Kidney epithelial cell (primary cell): ENCODE measurements around the gene GBGT1. TPM values are rescaled to one million over a fixed set of nuclear protein-coding genes. Genes with fewer than 3 reads are reported as not detected.
A peak's percentile ranks its signal among the peaks of the same experiment; 100 is the strongest.

Experiments used
- DNase-seq: peaks from one replicate; pipeline ENCODE4 v3.0.0-alpha.2; 2010; ENCODE audit warnings: low read depth
- H3K27me3 ChIP-seq: 2 replicates; pipeline ENCODE4 v1.6.0; 2011; ENCODE audit warnings: low read length; ENCODE audit not compliant: control insufficient read depth, insufficient read depth
- H3K36me3 ChIP-seq: 2 replicates; pipeline ENCODE4 v1.5.1; 2011; ENCODE audit warnings: low read length; ENCODE audit not compliant: control insufficient read depth, insufficient read depth
- H3K4me3 ChIP-seq: 2 replicates; pipeline ENCODE4 v1.5.1; 2011; ENCODE audit warnings: low read depth, mild to moderate bottlenecking, control low read depth, low read length
- total RNA-seq: library from RNA; depleted of rRNA; stranded (reverse); fragments of >200 nt; gene quantifications from 2 replicates; pipeline ENCODE4 v1.2.3, GENCODE V29; 2015
- TF ChIP-seq, protein P1 (sequence below): IDR thresholded peaks from 2 replicates; pipeline ENCODE4 v1.5.1; 2011; ENCODE audit warnings: mild to moderate bottlenecking, moderate library complexity, low read length, control low read depth, inconsistent platforms; ENCODE audit not compliant: insufficient read depth, poor library complexity, severe bottlenecking

GBGT1 gene
- total RNA-seq, 1 donor from 2014 or later, result 12.4 TPM

- TF ChIP-seq, protein P1, sequence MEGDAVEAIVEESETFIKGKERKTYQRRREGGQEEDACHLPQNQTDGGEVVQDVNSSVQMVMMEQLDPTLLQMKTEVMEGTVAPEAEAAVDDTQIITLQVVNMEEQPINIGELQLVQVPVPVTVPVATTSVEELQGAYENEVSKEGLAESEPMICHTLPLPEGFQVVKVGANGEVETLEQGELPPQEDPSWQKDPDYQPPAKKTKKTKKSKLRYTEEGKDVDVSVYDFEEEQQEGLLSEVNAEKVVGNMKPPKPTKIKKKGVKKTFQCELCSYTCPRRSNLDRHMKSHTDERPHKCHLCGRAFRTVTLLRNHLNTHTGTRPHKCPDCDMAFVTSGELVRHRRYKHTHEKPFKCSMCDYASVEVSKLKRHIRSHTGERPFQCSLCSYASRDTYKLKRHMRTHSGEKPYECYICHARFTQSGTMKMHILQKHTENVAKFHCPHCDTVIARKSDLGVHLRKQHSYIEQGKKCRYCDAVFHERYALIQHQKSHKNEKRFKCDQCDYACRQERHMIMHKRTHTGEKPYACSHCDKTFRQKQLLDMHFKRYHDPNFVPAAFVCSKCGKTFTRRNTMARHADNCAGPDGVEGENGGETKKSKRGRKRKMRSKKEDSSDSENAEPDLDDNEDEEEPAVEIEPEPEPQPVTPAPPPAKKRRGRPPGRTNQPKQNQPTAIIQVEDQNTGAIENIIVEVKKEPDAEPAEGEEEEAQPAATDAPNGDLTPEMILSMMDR, result peak; percentile 99
- Histone ChIP-seq H3K4me3 (peak overlapping the region; percentile 88), H3K36me3 (no peaks in the 10 kb centered on the region), H3K27me3 (no peaks in the 10 kb centered on the region)
- no peak for DNase-seq
These were observed 16.1 kb downstream of the GBGT1 start for GRCh38 chr9:133147412-133148198.

GRCh38 chr9:133146746-133147411 is 16.8 kb downstream of the GBGT1 start:
- no peak for DNase-seq
- TF ChIP-seq, protein P1, result no peak
- Histone ChIP-seq H3K27me3 (no peaks in the 10 kb centered on the region), H3K36me3 (no peaks in the 10 kb centered on the region), H3K4me3 (no peak overlapping the region)

GRCh38 chr9:133144904-133145851 is 18.5 kb downstream of the GBGT1 start:
- no peak overlapping the region for H3K4me3 ChIP-seq
- no peaks in the 10 kb centered on the region for H3K36me3 ChIP-seq
- no peaks in the 10 kb centered on the region for H3K27me3 ChIP-seq
- DNase-seq, result no peak
- TF ChIP-seq, protein P1, result no peak

- Histone ChIP-seq H3K27me3 (no peaks in the 10 kb centered on the region), H3K36me3 (no peaks in the 10 kb centered on the region), H3K4me3 (peak overlapping the region; percentile 3)
- no peak for DNase-seq
- TF ChIP-seq, protein P1, result peak; percentile 77
These were observed 19.4 kb downstream of the GBGT1 start for GRCh38 chr9:133144142-133144903.

- Histone ChIP-seq H3K4me3 (no peak overlapping the region), H3K27me3 (no peaks in the 10 kb centered on the region), H3K36me3 (no peaks in the 10 kb centered on the region)
- TF ChIP-seq, protein P1, result no peak
- no peak for DNase-seq
These were observed 20.0 kb downstream of the GBGT1 start for GRCh38 chr9:133143639-133144141.
